GM12874 (cell line): ENCODE data around the gene ACACB.

Experiments
- CTCF ChIP-seq: IDR thresholded peaks from 2 replicates; pipeline ENCODE4 v1.5.1; 2011; ENCODE audit warnings: low read depth, mild to moderate bottlenecking, control low read depth, low read length, moderate library complexity; ENCODE audit not compliant: insufficient read depth

Gene ACACB

GRCh38 chr12:109258607-109259544 is 142.5 kb downstream of the ACACB start:
- TF ChIP-seq CTCF: no peak

GRCh38 chr12:109259545-109259895 is 143.1 kb downstream of the ACACB start:
- no peak for TF ChIP-seq CTCF

- TF ChIP-seq CTCF: no peak
Measured at GRCh38 chr12:109261087-109261486, 144.7 kb downstream of the ACACB start.

GRCh38 chr12:109261939-109262338 is 145.6 kb downstream of the ACACB start:
- TF ChIP-seq CTCF: no peak

DNA sequence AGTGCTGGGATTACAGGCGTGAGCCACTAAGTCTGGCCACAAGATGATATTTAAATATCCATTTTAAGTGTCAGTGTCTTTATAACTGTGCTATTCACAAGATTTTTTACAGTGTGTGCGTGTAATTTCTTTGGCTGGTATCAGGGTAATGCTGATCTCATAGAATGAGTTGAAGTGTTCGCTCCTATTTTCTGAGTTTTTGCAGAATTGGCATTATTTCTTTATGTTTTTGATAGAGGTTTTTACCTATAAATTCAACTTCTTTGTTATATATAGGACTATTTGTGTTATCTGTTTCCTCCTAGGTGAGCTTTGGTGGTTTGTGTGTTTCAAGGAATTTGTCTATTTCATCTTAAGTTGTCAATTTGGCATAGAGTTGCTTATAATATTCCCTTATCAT is 147.1 kb downstream of the ACACB start:
- TF ChIP-seq CTCF: no peak

DNA sequence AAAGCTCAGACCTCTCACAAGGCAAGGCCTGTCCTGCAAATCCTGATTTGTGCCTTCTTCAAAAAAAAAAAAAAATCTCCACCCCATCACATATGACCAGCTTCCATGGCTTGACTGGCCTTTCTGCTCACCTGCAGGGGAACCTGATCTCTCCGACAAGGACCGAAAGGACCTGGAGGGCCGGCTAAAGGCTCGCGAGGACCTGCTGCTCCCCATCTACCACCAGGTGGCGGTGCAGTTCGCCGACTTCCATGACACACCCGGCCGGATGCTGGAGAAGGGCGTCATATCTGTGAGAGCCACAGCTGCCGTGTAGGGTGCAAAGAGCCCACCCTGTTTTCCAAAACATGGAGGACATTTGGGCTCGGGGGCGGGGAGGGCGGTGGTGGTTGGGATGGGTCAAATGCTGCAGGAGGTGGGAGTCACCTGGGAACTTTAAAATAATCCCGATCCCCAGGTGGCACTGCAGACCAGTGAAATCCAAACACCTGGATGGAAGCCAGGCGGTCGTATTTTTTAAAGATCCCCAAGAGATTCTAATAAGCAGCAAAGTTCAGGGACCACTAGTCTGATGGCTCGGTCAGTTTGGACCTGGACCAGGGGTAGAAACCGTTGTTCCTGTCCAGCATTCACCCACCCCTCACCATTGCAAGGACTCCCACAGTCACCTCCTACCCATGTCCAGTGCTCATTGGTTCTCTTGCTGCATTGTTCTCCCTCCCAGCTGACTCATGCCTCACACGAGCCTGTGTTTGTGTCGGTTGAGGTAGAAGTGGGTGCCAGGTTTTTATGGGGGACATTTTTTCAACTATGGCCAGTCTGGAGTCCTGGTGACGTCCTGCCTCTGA is 147.9 kb downstream of the ACACB start:
- TF ChIP-seq CTCF: peak; percentile 81

- TF ChIP-seq CTCF: no peak
Measured at GRCh38 chr12:109264943-109265650, 148.7 kb downstream of the ACACB start.
